Mammary epithelial cell (primary cell): ENCODE results near the gene AGTR2.

Source experiments
- EZH2 ChIP-seq: IDR thresholded peaks from 2 replicates; pipeline ENCODE4 v1.6.1; 2012; ENCODE audit warnings: low read length, inconsistent platforms, borderline replicate concordance
- TF ChIP-seq, protein P1 (sequence below), 2 donors: IDR thresholded peaks in 1 of 2; conservative IDR thresholded peaks in 1 of 2; 2 replicates each; pipeline ENCODE4 v1.5.1; 2011 to 2012; ENCODE audit warnings: inconsistent platforms in 2 of 2, low read length in 2 of 2, mild to moderate bottlenecking in 2 of 2, control low read depth in 1 of 2, low read depth in 1 of 2; ENCODE audit not compliant: insufficient read depth in 1 of 2; ENCODE audit errors: extremely low read depth in 1 of 2

DNA sequence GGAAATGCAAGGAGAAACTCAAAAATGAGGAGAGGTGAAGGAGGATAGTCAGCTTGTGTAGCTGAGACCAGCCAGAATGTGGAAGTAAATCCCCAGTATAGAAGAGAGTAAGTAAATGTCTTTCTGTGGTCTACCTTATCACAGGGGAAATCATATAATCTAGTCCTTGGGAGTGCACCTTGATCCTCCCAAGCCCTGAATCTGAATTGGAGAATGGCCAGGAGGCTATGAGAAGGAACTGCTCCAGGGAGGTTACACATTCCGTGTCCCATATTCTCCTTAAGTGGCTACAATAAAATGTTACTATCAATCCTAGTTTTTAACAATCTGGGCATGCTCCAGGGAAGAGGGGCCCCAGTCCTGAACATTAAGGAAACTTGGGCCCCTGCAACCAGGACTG is 10.8 kb downstream of the AGTR2 start:
- TF ChIP-seq, protein P1, sequence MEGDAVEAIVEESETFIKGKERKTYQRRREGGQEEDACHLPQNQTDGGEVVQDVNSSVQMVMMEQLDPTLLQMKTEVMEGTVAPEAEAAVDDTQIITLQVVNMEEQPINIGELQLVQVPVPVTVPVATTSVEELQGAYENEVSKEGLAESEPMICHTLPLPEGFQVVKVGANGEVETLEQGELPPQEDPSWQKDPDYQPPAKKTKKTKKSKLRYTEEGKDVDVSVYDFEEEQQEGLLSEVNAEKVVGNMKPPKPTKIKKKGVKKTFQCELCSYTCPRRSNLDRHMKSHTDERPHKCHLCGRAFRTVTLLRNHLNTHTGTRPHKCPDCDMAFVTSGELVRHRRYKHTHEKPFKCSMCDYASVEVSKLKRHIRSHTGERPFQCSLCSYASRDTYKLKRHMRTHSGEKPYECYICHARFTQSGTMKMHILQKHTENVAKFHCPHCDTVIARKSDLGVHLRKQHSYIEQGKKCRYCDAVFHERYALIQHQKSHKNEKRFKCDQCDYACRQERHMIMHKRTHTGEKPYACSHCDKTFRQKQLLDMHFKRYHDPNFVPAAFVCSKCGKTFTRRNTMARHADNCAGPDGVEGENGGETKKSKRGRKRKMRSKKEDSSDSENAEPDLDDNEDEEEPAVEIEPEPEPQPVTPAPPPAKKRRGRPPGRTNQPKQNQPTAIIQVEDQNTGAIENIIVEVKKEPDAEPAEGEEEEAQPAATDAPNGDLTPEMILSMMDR (conservative IDR thresholded peaks at IDR 0.05 in 1 of 2, IDR thresholded peaks at IDR 0.05 in 1 of 2; ENCODE audit: extremely low read depth in 1 of 2, insufficient read depth in 1 of 2, low read depth in 1 of 2, low read length in 2 of 2), result no peak
- no peak for TF ChIP-seq EZH2
